ENCODE data around the gene PRADC1. TPM values are rescaled to one million over a fixed set of nuclear protein-coding genes. Genes with fewer than 3 reads are reported as not detected.
"Not testable (repeated sequence)": the region's sequence is repeated elsewhere in the genome, so short reads cannot be mapped to it uniquely, and the experiment has no call there.

PRADC1 gene
- 19.1 TPM for total RNA-seq

GRCh38 chr2:73233154-73233931, at the start of gene PRADC1:
Gene PRADC1 (minus strand): TSS chr2:73233239. CDS start chr2:73233160, 79 bp downstream.
- peak; percentile 99 for DNase-seq (ENCODE audit: low spot score)

GRCh38 chr2:73281244-73281643, 48.2 kb upstream of the PRADC1 start:
- DNase-seq (ENCODE audit: low spot score), result no peak

GRCh38 chr2:73279852-73280251, 46.8 kb upstream of the PRADC1 start:
- no peak for DNase-seq (ENCODE audit: low spot score)

GRCh38 chr2:73272270-73272669, 39.2 kb upstream of the PRADC1 start:
- DNase-seq (ENCODE audit: low spot score), result no peak

GRCh38 chr2:73269686-73270465, 36.8 kb upstream of the PRADC1 start:
- no peak for DNase-seq (ENCODE audit: low spot score)

- no peak for DNase-seq (ENCODE audit: low spot score)
Measured at GRCh38 chr2:73268830-73269685, 36.0 kb upstream of the PRADC1 start.

GRCh38 chr2:73268366-73268829, 35.4 kb upstream of the PRADC1 start:
- DNase-seq (ENCODE audit: low spot score), result no peak

- no peak for DNase-seq (ENCODE audit: low spot score)
Measured at GRCh38 chr2:73267008-73267407, 34.0 kb upstream of the PRADC1 start.

- DNase-seq (ENCODE audit: low spot score), result no peak
Measured at GRCh38 chr2:73266061-73266901, 33.2 kb upstream of the PRADC1 start.

- no peak for DNase-seq (ENCODE audit: low spot score)
Measured at GRCh38 chr2:73265298-73266060, 32.4 kb upstream of the PRADC1 start.

GRCh38 chr2:73264783-73265182, 31.7 kb upstream of the PRADC1 start:
- DNase-seq (ENCODE audit: low spot score), result no peak

GRCh38 chr2:73264332-73264606, 31.2 kb upstream of the PRADC1 start:
- DNase-seq (ENCODE audit: low spot score), result no peak

GRCh38 chr2:73263540-73264331, 30.7 kb upstream of the PRADC1 start:
- DNase-seq (ENCODE audit: low spot score), result no peak

GRCh38 chr2:73262691-73263429, 29.8 kb upstream of the PRADC1 start:
- not testable (repeated sequence) for DNase-seq (ENCODE audit: low spot score)

GRCh38 chr2:73262108-73262651, 29.1 kb upstream of the PRADC1 start:
- no peak for DNase-seq (ENCODE audit: low spot score)

- DNase-seq (ENCODE audit: low spot score), result no peak
Measured at GRCh38 chr2:73260338-73260984, 27.4 kb upstream of the PRADC1 start.

GRCh38 chr2:73259704-73260337, 26.8 kb upstream of the PRADC1 start:
- no peak for DNase-seq (ENCODE audit: low spot score)

GRCh38 chr2:73259276-73259675, 26.2 kb upstream of the PRADC1 start:
- no peak for DNase-seq (ENCODE audit: low spot score)

Measured in ureter (tissue), 1 donor.